Endodermal cell (in vitro differentiated cells): ENCODE results near the gene HES5. TPM values are rescaled to one million over a fixed set of nuclear protein-coding genes. Genes with fewer than 3 reads are reported as not detected.

Source experiments
- DNase-seq: peaks from one replicate; pipeline ENCODE4 v3.0.0-alpha.2; 2017
- H3K27ac ChIP-seq: 2 replicates; pipeline ENCODE4 v1.5.1; 2013; ENCODE audit warnings: mild to moderate bottlenecking, low read depth, low read length, moderate library complexity
- H3K27me3 ChIP-seq: 2 replicates; pipeline ENCODE4 v1.6.1; 2013; ENCODE audit warnings: mild to moderate bottlenecking, low read length, moderate library complexity; ENCODE audit not compliant: insufficient read depth, control insufficient read depth, poor library complexity, severe bottlenecking
- H3K36me3 ChIP-seq: 2 replicates; pipeline ENCODE4 v1.7.0; 2013; ENCODE audit warnings: mild to moderate bottlenecking, low read length, moderate library complexity; ENCODE audit not compliant: control insufficient read depth, insufficient read depth
- H3K4me1 ChIP-seq: one replicate; pipeline ENCODE4 v1.7.0; 2013; ENCODE audit warnings: low read length; ENCODE audit not compliant: control insufficient read depth, insufficient read depth
- H3K4me3 ChIP-seq: 2 replicates; pipeline ENCODE4 v1.5.1; 2013; ENCODE audit warnings: mild to moderate bottlenecking, low read length, moderate library complexity
- H3K9ac ChIP-seq: 2 replicates; pipeline ENCODE4 v1.6.1; 2013; ENCODE audit warnings: mild to moderate bottlenecking, low read length, moderate library complexity; ENCODE audit not compliant: poor library complexity, severe bottlenecking; ENCODE audit errors: extremely low read depth
- H3K9me3 ChIP-seq: 2 replicates; pipeline ENCODE4 v1.6.1; 2013; ENCODE audit warnings: mild to moderate bottlenecking, low read length, moderate library complexity; ENCODE audit not compliant: control insufficient read depth
- H3K27ac Mint-ChIP-seq: 2 replicates; pipeline ENCODE4 v1.8.0; 2020; ENCODE audit warnings: mixed read lengths
- H3K27me3 Mint-ChIP-seq: 2 replicates; pipeline ENCODE4 v1.8.0; 2021; ENCODE audit warnings: mild to moderate bottlenecking, mixed read lengths; ENCODE audit not compliant: insufficient read depth
- H3K36me3 Mint-ChIP-seq: 2 replicates; pipeline ENCODE4 v1.8.0; 2020; ENCODE audit warnings: low read depth, mixed read lengths
- H3K4me1 Mint-ChIP-seq: 2 replicates; pipeline ENCODE4 v1.8.0; 2020; ENCODE audit warnings: mixed read lengths
- H3K4me3 Mint-ChIP-seq: 2 replicates; pipeline ENCODE4 v1.8.0; 2020; ENCODE audit warnings: mild to moderate bottlenecking, moderate library complexity, mixed read lengths
- H3K9me3 Mint-ChIP-seq: 2 replicates; pipeline ENCODE4 v1.8.0; 2020; ENCODE audit warnings: mild to moderate bottlenecking, mixed read lengths
- CTCF ChIP-seq: fragments of 200-600 bp; sonication (generic); conservative IDR thresholded peaks from 2 replicates; pipeline ENCODE4 v1.5.0; 2021; ENCODE audit warnings: antibody characterized with exemption, mild to moderate bottlenecking
- WGBS, 2 experiments: methylation state at CpG; one replicate each; pipeline versions ENCODE4 v1.1.5 to v1.1.7; 2013; ENCODE audit warnings: missing lambda C conversion rate in 2 of 2, mixed read lengths in 1 of 2; ENCODE audit not compliant: insufficient coverage in 1 of 2, insufficient read length in 1 of 2; 5-methylcytosine and 5-hydroxymethylcytosine counted together
- total RNA-seq, 2 donors: library from RNA; stranded (reverse); fragmentation: NEBNext Ultra II Directional in 1 of 2; extraction: Animal tissue kit (Norgen Biotek cat#: 25700) in 1 of 2; gene quantifications; 2 replicates in 1 of 2; 3 replicates in 1 of 2; pipeline ENCODE4 v1.2.1, GENCODE V29; 2021

The HES5 gene
- total RNA-seq, 2 donors from 2014 or later = not detected

DNA sequence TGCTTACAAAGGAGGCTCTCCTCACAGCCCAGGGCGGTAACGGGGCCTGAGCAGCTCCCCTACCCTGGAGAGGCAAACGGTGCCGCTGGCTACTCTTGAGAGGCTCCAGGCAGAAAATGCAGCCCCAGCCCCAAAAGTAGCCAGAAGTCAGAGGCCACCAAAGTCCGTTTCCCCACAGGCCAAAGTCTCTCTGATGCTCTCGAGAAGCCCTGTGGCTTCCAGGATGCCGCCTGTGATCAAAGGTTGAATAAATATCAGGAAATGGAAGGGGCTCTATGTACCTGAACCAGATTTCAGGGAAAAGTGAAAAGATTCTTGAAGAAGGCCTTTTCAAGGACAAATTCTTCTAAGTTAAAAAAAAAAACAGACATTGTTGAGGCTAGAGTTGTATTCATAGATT is 7.8 kb downstream of the HES5 start:
- H3K27me3 ChIP-seq = peaks cover 6% of the 10 kb centered on the region
- H3K27me3 Mint-ChIP-seq = peaks cover 5% of the 10 kb centered on the region
- H3K9me3 ChIP-seq = no peaks in the 10 kb centered on the region
- no peaks in the 10 kb centered on the region for H3K4me1 ChIP-seq
- H3K4me3 ChIP-seq = no peak overlapping the region
- H3K27ac Mint-ChIP-seq = no peak overlapping the region
- H3K9me3 Mint-ChIP-seq = no peaks in the 10 kb centered on the region
- DNase-seq = no peak
- no peak overlapping the region for H3K27ac ChIP-seq
- no peak for TF ChIP-seq CTCF
- H3K4me1 Mint-ChIP-seq = peaks cover 18% of the 10 kb centered on the region
- H3K36me3 ChIP-seq = peaks cover 31% of the 10 kb centered on the region
- H3K9ac ChIP-seq = no peak overlapping the region
- no peak overlapping the region for H3K4me3 Mint-ChIP-seq
- WGBS, 2 experiments = 96% methylated on average over 7 of the region's 7 CpGs
- H3K36me3 Mint-ChIP-seq = peaks cover 24% of the 10 kb centered on the region

DNA sequence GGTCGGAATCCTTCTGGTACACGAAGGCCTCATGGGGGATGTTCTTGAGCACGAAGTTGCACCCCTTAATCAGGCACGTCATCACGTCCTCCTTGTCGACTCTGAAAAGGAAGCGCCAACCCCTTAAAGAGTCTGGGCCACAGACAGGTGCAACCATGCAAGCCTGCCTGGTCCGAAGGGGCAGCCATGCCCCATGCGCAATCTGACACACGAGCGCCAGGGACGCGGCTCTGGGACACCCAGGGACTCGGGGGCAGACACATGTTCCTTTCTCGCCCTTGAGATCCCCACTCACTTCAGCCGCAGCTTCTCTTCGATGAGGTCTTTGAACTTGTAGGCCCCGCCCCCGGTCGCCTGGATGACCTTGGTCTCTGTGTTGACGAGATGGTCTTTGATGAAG is 9.3 kb downstream of the HES5 start:
- WGBS, 2 experiments = 97% methylated on average over 21 of the region's 21 CpGs
- Histone ChIP-seq H3K4me1 (no peaks in the 10 kb centered on the region), H3K9ac (no peak overlapping the region), H3K27me3 (no peaks in the 10 kb centered on the region), H3K36me3 (peaks cover 37% of the 10 kb centered on the region), H3K27ac (no peak overlapping the region), H3K9me3 (no peaks in the 10 kb centered on the region), H3K4me3 (no peak overlapping the region)
- no peaks in the 10 kb centered on the region for H3K9me3 Mint-ChIP-seq
- H3K4me1 Mint-ChIP-seq = peaks cover 16% of the 10 kb centered on the region
- no peaks in the 10 kb centered on the region for H3K27me3 Mint-ChIP-seq
- no peak overlapping the region for H3K4me3 Mint-ChIP-seq
- H3K36me3 Mint-ChIP-seq = peaks cover 26% of the 10 kb centered on the region
- TF ChIP-seq CTCF = no peak
- no peak overlapping the region for H3K27ac Mint-ChIP-seq
- no peak for DNase-seq

GRCh38 chr1:2520206-2520605 is 9.9 kb downstream of the HES5 start:
- peaks cover 13% of the 10 kb centered on the region for H3K4me1 Mint-ChIP-seq
- H3K9me3 ChIP-seq = no peaks in the 10 kb centered on the region
- peaks cover 28% of the 10 kb centered on the region for H3K36me3 Mint-ChIP-seq
- no peak overlapping the region for H3K9ac ChIP-seq
- H3K27me3 Mint-ChIP-seq = no peaks in the 10 kb centered on the region
- no peak for DNase-seq
- no peak overlapping the region for H3K27ac Mint-ChIP-seq
- no peak overlapping the region for H3K27ac ChIP-seq
- H3K27me3 ChIP-seq = no peaks in the 10 kb centered on the region
- WGBS, 2 experiments = 95% methylated on average over 12 to 20 of the region's 20 CpGs
- H3K9me3 Mint-ChIP-seq = no peaks in the 10 kb centered on the region
- H3K4me3 Mint-ChIP-seq = no peak overlapping the region
- H3K4me3 ChIP-seq = no peak overlapping the region
- H3K36me3 ChIP-seq = peaks cover 37% of the 10 kb centered on the region
- no peaks in the 10 kb centered on the region for H3K4me1 ChIP-seq
- no peak for TF ChIP-seq CTCF
